Measurements from ENCODE around the gene CEACAM4. TPM values are rescaled to one million over a fixed set of nuclear protein-coding genes. Genes with fewer than 3 reads are reported as not detected.

Gene CEACAM4
- total and polyA plus RNA-seq, 2 of the 8 experiments (the other 6 are each of a cell fraction or from before 2014, with no cell fraction given): not detected

- CTCF ChIA-PET (ENCODE audit: partially characterized antibody): interaction anchor here (1.0 to 2.1 kb wide), 3 partner anchors 19 to 140 kb away, joined by 3 to 7 read pairs (median 4); no protein-coding TSS in a partner anchor
- no peak overlapping the region for H4K91ac ChIP-seq (replicated peaks; ENCODE audit: insufficient read length, low read length)
- H3K27ac ChIP-seq (ENCODE audit: low read depth, low read length): no peak overlapping the region
- no peak overlapping the region for H3K14ac ChIP-seq (ENCODE audit: insufficient read length)
- no peak overlapping the region for H2BK20ac ChIP-seq (ENCODE audit: low read length)
- H3K9ac ChIP-seq (replicated peaks in 1 of 4; ENCODE audit: extremely low read depth in 1 of 4, low read depth in 3 of 4, low read length in 3 of 4): no peak overlapping the region
- no peaks in the 10 kb centered on the region for H3K23me2 ChIP-seq (ENCODE audit: low read depth, low read length)
- no peak overlapping the region for H2BK5ac ChIP-seq (ENCODE audit: low read depth, low read length)
- no peak overlapping the region for H2AFZ ChIP-seq (ENCODE audit: low read length)
- no peaks in the 10 kb centered on the region for H3K4me1 ChIP-seq (replicated peaks in 1 of 4; ENCODE audit: control insufficient read depth in 3 of 4, insufficient read depth in 4 of 4, low read length in 3 of 4)
- no peak overlapping the region for H4K8ac ChIP-seq (ENCODE audit: extremely low read depth, insufficient read depth, low read length)
- H3K56ac ChIP-seq (replicated peaks; ENCODE audit: insufficient read length, low read depth, low read length): no peak overlapping the region
- no peak overlapping the region for H3K18ac ChIP-seq (ENCODE audit: extremely low read depth, low read length)
- no peak overlapping the region for H3K4ac ChIP-seq (replicated peaks; ENCODE audit: insufficient read length, low read depth, low read length)
- TF ChIP-seq CHD1 (IDR thresholded peaks at IDR 0.05; ENCODE audit: low read depth, low read length) (no peak), USF2 (IDR thresholded peaks at IDR 0.05; ENCODE audit: low read length) (no peak), TEAD4 (IDR thresholded peaks at IDR 0.05; ENCODE audit: low read depth, low read length) (no peak), RFX5 (IDR thresholded peaks at IDR 0.05; ENCODE audit: borderline replicate concordance, low read depth, low read length) (no peak), POU5F1 (IDR thresholded peaks at IDR 0.05; ENCODE audit: low read depth, low read length) (no peak)
- no peak overlapping the region for H3K23ac ChIP-seq (ENCODE audit: insufficient read length)
- H2BK120ac ChIP-seq (replicated peaks; ENCODE audit: low read depth, low read length): no peak overlapping the region
- no peak overlapping the region for H2BK15ac ChIP-seq (ENCODE audit: low read length)
- H2BK12ac ChIP-seq (ENCODE audit: low read depth, low read length): no peak overlapping the region
- peaks cover 61 to 70% of the 10 kb centered on the region in 2 experiments for H3K9me3 ChIP-seq (ENCODE audit: insufficient read depth in 2 of 2, low read depth in 1 of 2, low read length in 1 of 2)
- no peak for DNase-seq (ENCODE audit: low read depth in 1 of 2, low spot score in 2 of 2)
- no peak overlapping the region for H4K5ac ChIP-seq (ENCODE audit: insufficient read length, low read depth, low read length)
- no peak for FAIRE-seq
- no peaks in the 10 kb centered on the region for H3K79me1 ChIP-seq (ENCODE audit: low read depth, low read length)
- no peak overlapping the region for H3K4me2 ChIP-seq (ENCODE audit: insufficient read depth in 1 of 2, low read depth in 2 of 2, low read length in 2 of 2)
- WGBS, 2 experiments (ENCODE audit: extremely low coverage in 1 of 2, insufficient coverage in 1 of 2, insufficient read length in 1 of 2, insufficient replicate concordance in 2 of 2, low coverage in 1 of 2, low lambda C conversion rate in 2 of 2, missing lambda C conversion rate in 1 of 2): 66% methylated on average over 2 of the region's 2 CpGs; no CpG with 5 or more reads in 1 of the 2 experiments
- H3K27me3 ChIP-seq (replicated peaks in 1 of 4; ENCODE audit: control insufficient read depth in 3 of 4, extremely low read depth in 1 of 4, insufficient read depth in 3 of 4, low read length in 3 of 4): no peaks in the 10 kb centered on the region
- no peaks in the 10 kb centered on the region for H4K20me1 ChIP-seq (replicated peaks in 1 of 2; ENCODE audit: control insufficient read depth in 1 of 2, insufficient read depth in 2 of 2, low read length in 2 of 2)
- POLR2A ChIA-PET (ENCODE audit: partially characterized antibody): no interaction called here
- H3K4me3 ChIP-seq (ENCODE audit: extremely low read depth in 1 of 4, insufficient read depth in 2 of 4, low read depth in 3 of 4, low read length in 4 of 4): no peak overlapping the region
- no peaks in the 10 kb centered on the region for H3K79me2 ChIP-seq (ENCODE audit: control insufficient read depth in 1 of 2, insufficient read depth in 2 of 2, low read length in 2 of 2)
- no peaks in the 10 kb centered on the region for H3K36me3 ChIP-seq (ENCODE audit: control insufficient read depth in 2 of 4, insufficient read depth in 4 of 4, low read length in 3 of 4)
- H2AK5ac ChIP-seq (ENCODE audit: low read depth, low read length): no peak overlapping the region
Observed at GRCh38 chr19:41589371-41589770, 37.5 kb downstream of the CEACAM4 start.
